A549 (cell line): ENCODE results near the gene TMEM53. TPM values are rescaled to one million over a fixed set of nuclear protein-coding genes. Genes with fewer than 3 reads are reported as not detected.

Experiments
- ATAC-seq, 2 experiments: fragments of 200-7000 bp in 1 of 2; fragments of >200 bp in 1 of 2; cut with Nextera tagmentation in 1 of 2; cut with Tn5 transposase in 1 of 2; 3 replicates each; pipeline versions ENCODE4 v1.8.0 to v1.9.1; 2018 to 2020; ENCODE audit warnings: mild to moderate bottlenecking in 1 of 2, moderate library complexity in 1 of 2
- CTCF ChIA-PET: fragments of 300-600 bp; sonication (Branson Sonifier 250); formaldehyde crosslinking; extraction: SDS; loops from one replicate; lab custom pipeline; 2021; ENCODE audit warnings: antibody characterized with exemption, inconsistent platforms; lab: Yijun Ruan, JAX
- POLR2A ChIA-PET: fragments of 350-600 bp; formaldehyde crosslinking; extraction: SDS; loops from one replicate; lab custom pipeline; 2021; ENCODE audit warnings: antibody characterized with exemption, inconsistent platforms; lab: Yijun Ruan, JAX
- DNase-seq, 2 experiments: peaks; one replicate each; pipeline versions ENCODE4 v3.0.0 to v3.0.0-alpha.2; 2011 to 2016; ENCODE audit warnings: low read depth in 1 of 2, low spot score in 1 of 2
- FAIRE-seq: peaks from 2 replicates; lab custom pipeline; 2011; peaks lifted over from hg19 to GRCh38; lab: Jason Lieb, UNC
- H3K27ac ChIP-seq, 2 experiments: fragments of >200 bp; sonication (Bioruptor Twin); formaldehyde crosslinking; 3 replicates each; pipeline ENCODE4 v1.5.1; 2016 to 2017
- H3K4me1 ChIP-seq: fragments of >200 bp; sonication (Bioruptor Twin); formaldehyde crosslinking; 3 replicates; pipeline ENCODE4 v1.6.1; 2016
- H3K4me2 ChIP-seq: fragments of >200 bp; sonication (Bioruptor Twin); formaldehyde crosslinking; 3 replicates; pipeline ENCODE4 v1.6.1; 2016
- H3K4me3 ChIP-seq: fragments of >200 bp; sonication (Bioruptor Twin); formaldehyde crosslinking; 3 replicates; pipeline ENCODE4 v1.5.1; 2016
- H3K9me3 ChIP-seq: fragments of >200 bp; sonication (Bioruptor Twin); formaldehyde crosslinking; 3 replicates; pipeline ENCODE4 v1.6.1; 2016
- CBX2 ChIP-seq: fragments of 200-600 bp; sonication (generic); IDR thresholded peaks from 2 replicates; pipeline ENCODE4 v1.6.1; 2016; ENCODE audit warnings: low read depth, mild to moderate bottlenecking, borderline replicate concordance
- CBX8 ChIP-seq: fragments of 200-600 bp; sonication (generic); IDR thresholded peaks from 2 replicates; pipeline ENCODE4 v1.6.1; 2016
- CEBPB ChIP-seq, 2 experiments: fragments of >200 bp in 1 of 2; sonication (Bioruptor Twin) in 1 of 2; formaldehyde crosslinking in 1 of 2; IDR thresholded peaks; 2 replicates each; pipeline ENCODE4 v1.6.1; 2012 to 2016
- CHD2 ChIP-seq: fragments of 150-350 bp; IDR thresholded peaks from 2 replicates; pipeline ENCODE4 v1.6.1; 2014; ENCODE audit warnings: low read length; ENCODE audit not compliant: partially characterized antibody
- EHF ChIP-seq: fragments of 250-450 bp; sonication (Bioruptor Pico); IDR thresholded peaks from 2 replicates; pipeline ENCODE4 v1.5.0; 2020; ENCODE audit warnings: mild to moderate bottlenecking
- ESRRA ChIP-seq: fragments of 150-350 bp; IDR thresholded peaks from 2 replicates; pipeline ENCODE4 v1.6.1; 2014; ENCODE audit warnings: mild to moderate bottlenecking, low read length, borderline replicate concordance
- GATA3 ChIP-seq: IDR thresholded peaks from 2 replicates; pipeline ENCODE4 v1.6.1; 2012; ENCODE audit warnings: borderline replicate concordance
- HDAC2 ChIP-seq: fragments of 200-600 bp; sonication (generic); IDR thresholded peaks from 2 replicates; pipeline ENCODE4 v1.6.1; 2016
- HOXB5 ChIP-seq: fragments of 250-450 bp; sonication (Bioruptor Pico); IDR thresholded peaks from 2 replicates; pipeline ENCODE4 v1.5.0; 2020; ENCODE audit warnings: mild to moderate bottlenecking, moderate library complexity
- JUN ChIP-seq, 2 experiments: fragments of >200 bp; sonication (Bioruptor Twin); formaldehyde crosslinking; IDR thresholded peaks; 2 replicates in 1 of 2; 3 replicates in 1 of 2; pipeline ENCODE4 v1.6.1; 2016 to 2017
- JUNB ChIP-seq: fragments of >200 bp; sonication (Bioruptor Twin); formaldehyde crosslinking; IDR thresholded peaks from 2 replicates; pipeline ENCODE4 v1.6.1; 2016
- KDM5A ChIP-seq: fragments of 200-600 bp; sonication (generic); IDR thresholded peaks from 2 replicates; pipeline ENCODE4 v1.6.1; 2016; ENCODE audit warnings: antibody characterized with exemption, mild to moderate bottlenecking
- MAFK ChIP-seq: fragments of 450-650 bp; IDR thresholded peaks from 2 replicates; pipeline ENCODE4 v1.6.1; 2014; ENCODE audit not compliant: partially characterized antibody
- MAZ ChIP-seq: fragments of 150-350 bp; IDR thresholded peaks from 2 replicates; pipeline ENCODE4 v1.6.1; 2014; ENCODE audit warnings: antibody characterized with exemption, low read depth, low read length, borderline replicate concordance
- NFE2L2 ChIP-seq: fragments of 150-350 bp; conservative IDR thresholded peaks from 2 replicates; pipeline ENCODE4 v1.6.1; 2014; ENCODE audit warnings: low read length
- NPAS2 ChIP-seq: fragments of 250-450 bp; sonication (Bioruptor Pico); IDR thresholded peaks from 2 replicates; pipeline ENCODE4 v1.8.0; 2022; ENCODE audit warnings: mild to moderate bottlenecking, moderate library complexity, borderline replicate concordance
- POLR2A ChIP-seq: IDR thresholded peaks from 2 replicates; pipeline ENCODE4 v1.6.1; 2012; ENCODE audit warnings: mild to moderate bottlenecking, low read length
- RARB ChIP-seq: fragments of 250-450 bp; sonication (Bioruptor Pico); IDR thresholded peaks from 2 replicates; pipeline ENCODE4 v1.8.0; 2021; ENCODE audit warnings: mild to moderate bottlenecking, moderate library complexity
- RFX5 ChIP-seq: fragments of 450-650 bp; IDR thresholded peaks from 2 replicates; pipeline ENCODE4 v1.7.1; 2014; ENCODE audit warnings: antibody characterized with exemption, mild to moderate bottlenecking, moderate library complexity
- RNF2 ChIP-seq: fragments of 200-600 bp; sonication (generic); IDR thresholded peaks from 2 replicates; pipeline ENCODE4 v1.6.1; 2016; ENCODE audit warnings: low read depth, mild to moderate bottlenecking, antibody characterized with exemption, moderate library complexity, borderline replicate concordance
- SMC3 ChIP-seq: fragments of >200 bp; sonication (Bioruptor Twin); formaldehyde crosslinking; IDR thresholded peaks from 3 replicates; pipeline ENCODE4 v1.6.1; 2018; ENCODE audit warnings: inconsistent platforms
- TFCP2L1 ChIP-seq: fragments of 250-450 bp; sonication (Bioruptor Pico); IDR thresholded peaks from 2 replicates; pipeline ENCODE4 v1.5.0; 2021; ENCODE audit warnings: mild to moderate bottlenecking
- TP53 ChIP-seq: fragments of 250-450 bp; sonication (Bioruptor Pico); IDR thresholded peaks from 2 replicates; pipeline ENCODE4 v1.5.0; 2021; ENCODE audit warnings: mild to moderate bottlenecking, moderate library complexity
- WGBS: methylation state at CpG from one replicate; pipeline ENCODE4 v1.1.6; 2017; ENCODE audit errors: missing lambda C conversion rate; 5-methylcytosine and 5-hydroxymethylcytosine counted together
- polyA plus RNA-seq, 4 experiments: library from polyadenylated mRNA; depleted of rRNA in 3 of 4; stranded (reverse); fragments of >200 nt; fragmentation: RNase III in 1 of 4; extraction: RNeasy Plus Mini Kit Qiagen cat#74134 plus additional on column Dnase treatment in 1 of 4; gene quantifications; 2 replicates in 3 of 4; 3 replicates in 1 of 4; pipeline ENCODE4 v1.2.3, GENCODE V29; 2011 to 2017
- TF ChIP-seq, protein P1 (sequence below): fragments of 250-450 bp; sonication (Bioruptor Pico); IDR thresholded peaks from 2 replicates; pipeline ENCODE4 v1.5.0; 2021; ENCODE audit warnings: mild to moderate bottlenecking, moderate library complexity, borderline replicate concordance
- TF ChIP-seq, protein P2 (sequence below): fragments of 250-450 bp; sonication (Bioruptor Pico); IDR thresholded peaks from 2 replicates; pipeline ENCODE4 v1.5.0; 2020; ENCODE audit warnings: low read depth, mild to moderate bottlenecking, moderate library complexity
- TF ChIP-seq, protein P3 (sequence below): fragments of >200 bp; sonication (Bioruptor Twin); formaldehyde crosslinking; IDR thresholded peaks from 3 replicates; pipeline ENCODE4 v1.5.1; 2016
- TF ChIP-seq, protein P4 (sequence below): IDR thresholded peaks from 2 replicates; pipeline ENCODE4 v1.6.1; 2012; ENCODE audit warnings: low read depth, borderline replicate concordance
- TF ChIP-seq, protein P5 (sequence below): IDR thresholded peaks from 2 replicates; pipeline ENCODE4 v1.6.1; 2012

The TMEM53 gene
- polyA plus RNA-seq, 2 of the 4 experiments (the other 2 are of a cell fraction): 6.2 to 8.0 TPM

DNA sequence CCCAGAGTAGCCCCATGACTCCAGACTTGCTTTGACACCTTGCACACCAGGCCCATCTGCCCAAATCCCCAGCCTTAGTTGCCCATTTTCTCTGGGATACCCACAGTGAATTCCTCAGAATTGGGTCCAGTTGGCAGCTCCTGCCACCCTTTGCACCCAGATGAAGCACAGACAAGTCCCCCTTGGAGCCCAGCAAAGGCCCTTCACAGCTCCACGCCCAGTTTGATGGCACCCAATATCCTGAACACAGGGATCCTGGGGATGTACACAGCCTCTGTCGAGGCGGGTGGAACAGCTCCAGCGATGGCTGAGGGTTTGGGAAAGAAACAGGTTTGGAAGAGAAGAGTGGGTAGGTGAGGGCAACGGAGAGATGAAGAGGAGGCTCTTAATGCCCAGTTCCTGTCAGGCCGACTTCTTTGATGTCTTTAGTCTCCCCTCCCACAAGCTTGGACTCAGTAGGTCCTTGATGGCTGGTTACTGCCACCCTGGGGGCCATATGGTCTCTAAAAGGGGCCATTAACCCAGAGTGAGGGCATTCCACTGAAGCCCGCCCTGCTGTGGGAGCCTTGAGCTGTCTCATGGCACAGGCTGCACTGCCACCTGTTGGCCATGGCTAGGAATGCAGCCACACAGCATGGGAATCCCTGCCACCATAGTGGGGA lies 21.7 kb downstream of the TMEM53 start (continued):
- TF ChIP-seq JUNB (no peak), KDM5A (no peak), RFX5 (no peak), NPAS2 (CRISPR knock-in tag) (no peak), CBX2 (no peak), HOXB5 (CRISPR knock-in tag) (no peak), RARB (no peak), RNF2 (no peak), TFCP2L1 (CRISPR knock-in tag) (no peak), CHD2 (no peak), ESRRA (no peak), GATA3 (no peak), SMC3 (peak; percentile 54; the same call in 2 of the 3 replicates), HDAC2 (no peak), MAZ (no peak)
- TF ChIP-seq, protein P1, sequence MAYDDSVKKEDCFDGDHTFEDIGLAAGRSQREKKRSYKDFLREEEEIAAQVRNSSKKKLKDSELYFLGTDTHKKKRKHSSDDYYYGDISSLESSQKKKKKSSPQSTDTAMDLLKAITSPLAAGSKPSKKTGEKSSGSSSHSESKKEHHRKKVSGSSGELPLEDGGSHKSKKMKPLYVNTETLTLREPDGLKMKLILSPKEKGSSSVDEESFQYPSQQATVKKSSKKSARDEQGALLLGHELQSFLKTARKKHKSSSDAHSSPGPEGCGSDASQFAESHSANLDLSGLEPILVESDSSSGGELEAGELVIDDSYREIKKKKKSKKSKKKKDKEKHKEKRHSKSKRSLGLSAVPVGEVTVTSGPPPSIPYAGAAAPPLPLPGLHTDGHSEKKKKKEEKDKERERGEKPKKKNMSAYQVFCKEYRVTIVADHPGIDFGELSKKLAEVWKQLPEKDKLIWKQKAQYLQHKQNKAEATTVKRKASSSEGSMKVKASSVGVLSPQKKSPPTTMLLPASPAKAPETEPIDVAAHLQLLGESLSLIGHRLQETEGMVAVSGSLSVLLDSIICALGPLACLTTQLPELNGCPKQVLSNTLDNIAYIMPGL (CRISPR knock-in tag): no peak
- TF ChIP-seq, protein P2, sequence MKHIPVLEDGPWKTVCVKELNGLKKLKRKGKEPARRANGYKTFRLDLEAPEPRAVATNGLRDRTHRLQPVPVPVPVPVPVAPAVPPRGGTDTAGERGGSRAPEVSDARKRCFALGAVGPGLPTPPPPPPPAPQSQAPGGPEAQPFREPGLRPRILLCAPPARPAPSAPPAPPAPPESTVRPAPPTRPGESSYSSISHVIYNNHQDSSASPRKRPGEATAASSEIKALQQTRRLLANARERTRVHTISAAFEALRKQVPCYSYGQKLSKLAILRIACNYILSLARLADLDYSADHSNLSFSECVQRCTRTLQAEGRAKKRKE (CRISPR knock-in tag): no peak
- TF ChIP-seq, protein P3, sequence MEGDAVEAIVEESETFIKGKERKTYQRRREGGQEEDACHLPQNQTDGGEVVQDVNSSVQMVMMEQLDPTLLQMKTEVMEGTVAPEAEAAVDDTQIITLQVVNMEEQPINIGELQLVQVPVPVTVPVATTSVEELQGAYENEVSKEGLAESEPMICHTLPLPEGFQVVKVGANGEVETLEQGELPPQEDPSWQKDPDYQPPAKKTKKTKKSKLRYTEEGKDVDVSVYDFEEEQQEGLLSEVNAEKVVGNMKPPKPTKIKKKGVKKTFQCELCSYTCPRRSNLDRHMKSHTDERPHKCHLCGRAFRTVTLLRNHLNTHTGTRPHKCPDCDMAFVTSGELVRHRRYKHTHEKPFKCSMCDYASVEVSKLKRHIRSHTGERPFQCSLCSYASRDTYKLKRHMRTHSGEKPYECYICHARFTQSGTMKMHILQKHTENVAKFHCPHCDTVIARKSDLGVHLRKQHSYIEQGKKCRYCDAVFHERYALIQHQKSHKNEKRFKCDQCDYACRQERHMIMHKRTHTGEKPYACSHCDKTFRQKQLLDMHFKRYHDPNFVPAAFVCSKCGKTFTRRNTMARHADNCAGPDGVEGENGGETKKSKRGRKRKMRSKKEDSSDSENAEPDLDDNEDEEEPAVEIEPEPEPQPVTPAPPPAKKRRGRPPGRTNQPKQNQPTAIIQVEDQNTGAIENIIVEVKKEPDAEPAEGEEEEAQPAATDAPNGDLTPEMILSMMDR: peak; percentile 71

DNA sequence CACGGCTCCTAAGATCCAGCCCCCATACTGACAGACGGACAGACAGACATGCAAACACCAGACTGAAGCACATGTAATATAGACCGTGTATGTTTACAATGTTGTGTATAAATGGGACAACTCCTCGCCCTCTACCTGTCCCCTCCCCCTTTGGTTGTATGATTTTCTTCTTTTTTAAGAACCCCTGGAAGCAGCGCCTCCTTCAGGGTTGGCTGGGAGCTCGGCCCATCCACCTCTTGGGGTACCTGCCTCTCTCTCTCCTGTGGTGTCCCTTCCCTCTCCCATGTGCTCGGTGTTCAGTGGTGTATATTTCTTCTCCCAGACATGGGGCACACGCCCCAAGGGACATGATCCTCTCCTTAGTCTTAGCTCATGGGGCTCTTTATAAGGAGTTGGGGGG lies 23.2 kb downstream of the TMEM53 start:
- 89% methylated on average over 8 of the region's 8 CpGs for WGBS
- ChIA-PET CTCF (interaction anchor here (1.1 to 5.6 kb wide), 11 partner anchors 12 to 645 kb away, joined by 3 to 119 read pairs (median 13); partner anchors contain the start of genes ARMH1 and TMEM53), POLR2A (interaction anchor here (0.6 kb wide), 1 partner anchor 438 kb away, joined by 3 read pairs; the partner anchor contains the start of gene DMAP1)
- no peak overlapping the region for H3K4me3 ChIP-seq
- H3K9me3 ChIP-seq: no peaks in the 10 kb centered on the region
- no peak for FAIRE-seq
- H3K27ac ChIP-seq: no peak overlapping the region
- DNase-seq: no peak
- H3K4me1 ChIP-seq: no peaks in the 10 kb centered on the region
- no peak for ATAC-seq
- H3K4me2 ChIP-seq: no peak overlapping the region
- TF ChIP-seq TP53: no peak
- TF ChIP-seq, protein P4, sequence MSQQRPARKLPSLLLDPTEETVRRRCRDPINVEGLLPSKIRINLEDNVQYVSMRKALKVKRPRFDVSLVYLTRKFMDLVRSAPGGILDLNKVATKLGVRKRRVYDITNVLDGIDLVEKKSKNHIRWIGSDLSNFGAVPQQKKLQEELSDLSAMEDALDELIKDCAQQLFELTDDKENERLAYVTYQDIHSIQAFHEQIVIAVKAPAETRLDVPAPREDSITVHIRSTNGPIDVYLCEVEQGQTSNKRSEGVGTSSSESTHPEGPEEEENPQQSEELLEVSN: no peak
- TF ChIP-seq JUN (IDR thresholded peaks at IDR 0.05): no peak
- no peak for TF ChIP-seq POLR2A
- TF ChIP-seq MAFK: no peak
- TF ChIP-seq, protein P5, sequence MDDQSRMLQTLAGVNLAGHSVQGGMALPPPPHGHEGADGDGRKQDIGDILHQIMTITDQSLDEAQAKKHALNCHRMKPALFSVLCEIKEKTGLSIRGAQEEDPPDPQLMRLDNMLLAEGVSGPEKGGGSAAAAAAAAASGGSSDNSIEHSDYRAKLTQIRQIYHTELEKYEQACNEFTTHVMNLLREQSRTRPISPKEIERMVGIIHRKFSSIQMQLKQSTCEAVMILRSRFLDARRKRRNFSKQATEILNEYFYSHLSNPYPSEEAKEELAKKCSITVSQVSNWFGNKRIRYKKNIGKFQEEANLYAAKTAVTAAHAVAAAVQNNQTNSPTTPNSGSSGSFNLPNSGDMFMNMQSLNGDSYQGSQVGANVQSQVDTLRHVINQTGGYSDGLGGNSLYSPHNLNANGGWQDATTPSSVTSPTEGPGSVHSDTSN: no peak
- no peak for TF ChIP-seq RARB
- TF ChIP-seq, protein P1 (CRISPR knock-in tag): no peak
- no peak for TF ChIP-seq CBX8
- no peak for TF ChIP-seq NFE2L2
- TF ChIP-seq JUNB: no peak
- TF ChIP-seq EHF (CRISPR knock-in tag): no peak
- TF ChIP-seq CEBPB (IDR thresholded peaks at IDR 0.05): no peak
- TF ChIP-seq, protein P3: no peak
